Hypothalamus (tissue), 51 donors: Measurements from ENCODE around the gene EFNB2.
A peak's percentile ranks its signal among the peaks of the same experiment; 100 is the strongest.

Source experiments
- DNase-seq, 51 donors: peaks; one replicate each; lab custom pipeline; 2025; lab: John Stamatoyannopoulos, UW

Gene EFNB2

DNA sequence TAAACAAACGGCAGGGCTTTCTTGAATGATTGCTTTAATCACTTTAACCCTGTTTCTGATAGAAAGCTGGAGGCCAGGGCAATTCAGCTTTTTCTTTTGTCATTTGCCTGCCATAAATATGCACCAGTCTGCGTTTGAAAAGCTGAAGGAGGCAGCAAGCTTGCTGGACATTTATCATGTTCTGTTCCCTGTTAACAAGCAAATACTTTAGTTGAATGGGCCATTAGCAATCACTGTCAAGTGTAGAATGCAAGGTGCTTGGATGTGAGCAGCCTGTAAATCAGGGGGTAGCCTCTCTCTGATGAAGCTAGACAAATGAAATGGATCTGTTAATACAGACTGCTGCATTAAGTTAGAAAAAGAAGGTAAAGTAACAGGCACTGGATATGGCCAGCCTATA lies 7.6 kb downstream of the EFNB2 start:
- DNase-seq = no peak

DNA sequence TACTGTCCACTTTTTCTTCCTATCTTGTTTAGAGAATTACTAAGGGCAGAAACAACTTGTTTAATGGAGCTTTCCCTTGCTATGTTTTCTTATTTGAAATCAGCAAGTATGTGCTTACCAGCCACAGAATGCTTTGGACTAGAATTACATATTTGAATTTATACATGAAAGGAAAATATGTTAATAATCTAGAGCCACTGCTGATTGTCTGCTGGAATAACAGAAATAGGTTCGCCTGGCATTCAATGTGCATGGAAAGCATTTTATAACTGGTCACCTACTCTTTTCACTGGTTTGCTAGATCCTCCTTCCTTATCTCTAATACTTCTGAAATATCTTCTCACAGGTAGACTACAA lies 8.0 kb downstream of the EFNB2 start:
- no peak for DNase-seq

DNA sequence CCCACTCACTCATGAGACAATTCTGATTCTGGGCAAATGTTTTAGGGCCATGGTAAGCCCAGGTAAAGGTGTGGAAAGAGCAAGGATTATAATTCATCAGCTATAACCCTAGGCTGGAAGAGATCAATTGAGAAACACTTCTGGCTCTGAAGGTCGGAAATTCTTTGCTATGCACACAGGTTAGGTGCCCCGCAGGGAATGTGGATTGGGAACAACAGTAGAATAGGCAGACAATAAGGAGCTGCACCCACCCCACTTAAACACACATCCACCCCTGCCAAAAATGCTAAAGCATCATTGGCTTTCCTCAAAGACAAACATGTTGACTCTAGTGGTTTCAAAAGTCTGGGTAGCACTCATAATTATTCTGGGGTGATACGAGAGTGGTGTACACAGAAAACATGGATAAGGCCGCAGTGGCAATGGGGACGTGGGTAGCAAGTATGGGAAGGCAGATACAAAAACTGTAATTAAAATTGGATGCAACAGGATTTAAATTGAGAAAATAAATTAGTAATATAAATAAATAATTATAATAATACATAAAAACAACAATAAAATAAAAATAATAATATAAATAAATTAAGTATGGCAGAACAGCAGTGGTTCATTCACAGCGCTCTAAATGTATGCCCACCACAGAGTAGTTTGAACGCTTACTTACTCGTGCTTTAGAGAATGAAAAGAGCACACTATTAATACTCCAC lies 8.6 kb downstream of the EFNB2 start:
- DNase-seq = no peak

DNA sequence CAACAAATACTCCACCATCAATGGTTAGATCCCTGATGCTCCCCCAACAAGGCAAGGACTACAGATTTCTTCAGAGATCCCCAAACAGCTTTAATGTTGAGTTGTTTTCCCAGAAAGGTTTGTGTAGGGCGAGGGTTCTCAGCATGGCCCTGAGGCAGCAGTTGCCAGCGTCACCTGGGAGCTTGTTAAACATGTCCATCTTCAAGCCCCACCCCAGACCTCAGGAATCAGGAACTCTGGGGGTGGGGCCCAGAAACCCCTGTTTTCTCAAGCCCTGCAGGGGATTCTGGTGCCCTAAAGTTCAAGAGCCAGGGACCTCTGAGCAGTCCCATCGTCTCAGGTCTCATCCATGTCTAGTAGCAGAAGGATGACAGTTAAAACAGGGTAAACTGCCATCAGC lies 9.6 kb downstream of the EFNB2 start:
- DNase-seq = no peak

DNA sequence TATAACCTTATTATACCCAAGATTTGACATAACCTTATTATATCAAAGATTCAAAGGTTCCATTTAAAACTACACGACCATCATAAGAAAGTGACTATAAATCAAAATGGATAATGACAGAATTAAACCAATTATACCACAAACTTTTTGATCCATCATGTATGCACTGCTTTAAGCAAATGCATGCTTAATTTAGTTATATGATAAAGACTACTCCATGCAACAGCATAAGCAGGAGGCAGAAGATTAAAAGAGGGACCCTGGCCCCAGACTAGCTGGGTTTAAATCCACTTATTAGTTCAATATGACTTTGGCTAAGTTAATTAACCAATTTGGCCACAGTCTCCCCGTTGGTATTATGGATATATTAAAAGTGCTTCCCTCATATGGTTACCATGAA lies 11.4 kb downstream of the EFNB2 start:
- no peak for DNase-seq

DNA sequence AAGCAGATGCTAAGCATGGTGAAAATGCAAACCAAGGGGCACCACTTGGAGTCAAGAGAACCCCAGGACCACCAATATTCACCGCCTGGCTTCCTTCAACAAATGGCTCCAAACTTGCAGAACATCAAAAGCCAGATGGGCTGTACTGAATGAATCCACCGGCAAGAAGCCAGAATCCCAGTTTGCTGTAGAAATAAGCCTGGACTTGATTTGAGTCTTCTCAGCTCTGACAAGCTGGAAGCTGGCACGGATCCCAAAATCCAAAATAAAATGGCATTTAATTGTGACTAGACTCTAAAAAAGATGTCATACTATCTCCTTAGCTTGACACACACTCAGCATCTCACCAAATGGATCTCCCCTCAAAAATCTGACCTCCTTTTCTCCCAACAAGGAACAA lies 11.9 kb downstream of the EFNB2 start:
- DNase-seq = peak in 1 of 51 donors; percentile 20

DNA sequence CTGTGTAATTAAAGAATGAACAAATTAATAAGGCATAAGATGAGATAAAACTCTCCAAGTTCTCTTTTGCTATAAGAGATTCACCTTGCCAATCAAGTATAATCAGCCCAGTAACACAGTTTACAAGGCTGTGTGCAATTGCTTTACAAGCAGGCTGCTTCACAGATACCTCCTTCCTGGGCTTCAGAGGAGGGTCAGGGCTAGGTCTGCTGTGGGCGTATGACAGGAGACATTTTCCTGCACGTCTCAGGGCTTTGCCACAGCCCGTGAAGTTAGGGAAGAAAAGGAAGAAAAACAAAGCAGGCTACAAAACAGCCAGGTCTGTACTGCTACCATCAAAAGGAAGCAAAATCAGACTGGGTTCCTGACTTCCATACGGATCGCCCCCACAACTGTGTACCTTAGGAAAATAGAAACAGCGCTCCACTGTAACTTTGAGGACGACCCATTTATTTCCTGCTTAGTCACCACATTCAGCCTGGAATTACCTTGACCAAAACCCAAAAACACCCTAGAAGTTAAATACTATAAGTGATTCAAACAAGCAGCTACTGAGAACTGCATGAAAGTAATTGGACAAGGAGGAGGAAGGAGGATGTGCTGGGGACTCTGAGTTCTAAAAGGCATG lies 12.4 kb downstream of the EFNB2 start:
- DNase-seq = no peak

DNA sequence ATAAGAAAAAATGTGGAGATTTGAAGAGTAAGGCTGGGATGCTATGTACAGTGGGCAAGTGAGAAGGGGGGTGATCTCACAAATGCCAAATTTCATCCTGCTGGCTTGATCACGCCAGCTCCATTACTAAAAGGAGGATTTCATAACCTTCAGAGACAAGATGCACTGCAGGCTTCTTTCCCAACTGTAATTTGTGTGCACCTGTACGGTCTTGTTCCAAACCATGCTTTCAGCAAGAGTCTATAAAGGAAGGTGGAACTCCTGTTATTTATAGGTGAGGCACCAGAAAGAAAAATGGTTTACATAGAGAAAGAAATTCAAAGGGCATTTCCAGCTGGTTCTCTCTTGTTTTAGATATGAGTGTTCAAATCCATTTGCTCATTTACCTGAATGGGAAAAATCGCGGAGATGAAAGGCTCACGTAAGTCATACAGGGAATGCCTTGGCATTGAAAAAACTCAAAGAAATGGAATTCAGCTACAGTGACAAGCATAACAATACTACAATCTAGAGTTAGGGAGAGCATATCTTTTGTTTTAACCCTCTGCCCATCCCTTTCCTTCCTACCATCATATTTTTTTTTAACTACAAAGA lies 13.3 kb downstream of the EFNB2 start:
- DNase-seq = no peak

DNA sequence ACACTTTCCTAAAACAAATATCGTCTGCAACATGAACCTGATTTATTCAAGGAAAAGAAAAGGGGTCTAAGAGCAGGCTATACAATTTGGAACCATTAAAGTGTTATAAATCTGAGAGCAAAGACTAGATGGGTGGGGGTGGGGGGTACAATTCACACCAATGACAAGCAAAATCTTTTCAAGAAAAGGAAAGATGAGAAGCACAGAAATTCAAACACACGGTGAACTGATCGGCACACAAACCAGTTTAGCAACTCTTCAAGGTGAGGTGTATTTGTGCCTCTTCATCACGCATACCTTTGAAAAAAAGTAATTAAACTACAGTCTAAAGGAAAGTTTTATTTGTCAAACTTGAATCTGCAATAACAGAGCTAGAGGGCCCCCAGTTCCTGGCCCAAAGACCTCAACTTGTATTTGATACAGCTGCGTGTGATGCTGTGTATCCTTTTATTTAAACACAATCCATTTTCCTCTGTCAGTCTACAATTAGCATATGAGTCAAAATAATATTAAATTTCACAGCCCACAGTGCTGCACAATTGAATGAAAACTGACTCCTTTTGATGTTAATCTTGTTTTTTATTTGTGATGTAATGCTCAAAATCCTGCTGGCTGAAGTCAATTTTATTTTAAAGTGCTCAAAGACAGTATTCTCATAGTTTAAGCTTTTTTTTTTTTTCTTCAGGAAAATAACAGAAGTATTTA lies 14.2 kb downstream of the EFNB2 start:
- DNase-seq = no peak

DNA sequence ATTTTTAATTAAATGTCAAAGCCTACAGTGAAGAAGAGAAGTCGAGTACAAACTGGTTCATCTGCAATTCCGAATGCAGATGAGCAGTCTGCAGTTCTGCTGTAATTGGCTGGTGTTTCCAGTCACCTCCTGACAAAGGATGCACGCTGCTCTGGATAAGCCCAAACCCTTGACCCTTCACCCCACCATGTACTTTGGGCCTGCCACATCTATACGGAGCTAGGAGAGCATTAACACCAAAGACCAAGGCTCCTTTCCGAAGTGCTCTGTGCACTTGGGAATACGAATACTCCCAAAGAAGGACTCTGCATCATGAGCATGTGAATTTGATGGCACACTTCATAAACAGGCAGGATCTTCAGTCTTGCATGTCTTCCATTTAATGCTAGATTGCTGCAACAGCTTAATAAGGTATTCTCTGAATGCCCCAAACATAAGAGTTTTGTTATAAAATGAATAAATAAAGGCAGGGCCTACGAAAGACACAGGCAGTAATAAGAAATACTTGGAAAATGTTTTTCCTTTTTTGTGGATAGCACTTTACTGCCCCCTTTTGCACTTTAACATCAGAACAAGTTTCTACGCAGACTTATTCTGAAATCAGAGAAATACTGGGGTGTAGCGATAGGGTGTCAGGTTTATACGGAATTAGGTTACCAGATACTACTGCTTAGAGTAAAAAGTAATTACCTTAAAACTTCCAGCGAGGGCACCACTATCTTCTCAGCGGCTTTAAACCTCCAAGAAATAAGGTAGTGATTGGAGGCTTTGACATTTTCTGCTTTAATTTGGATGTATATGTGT lies 15.0 kb downstream of the EFNB2 start:
- peak in 3 of 51 donors; percentile 17 to 74 (median 70) for DNase-seq

DNA sequence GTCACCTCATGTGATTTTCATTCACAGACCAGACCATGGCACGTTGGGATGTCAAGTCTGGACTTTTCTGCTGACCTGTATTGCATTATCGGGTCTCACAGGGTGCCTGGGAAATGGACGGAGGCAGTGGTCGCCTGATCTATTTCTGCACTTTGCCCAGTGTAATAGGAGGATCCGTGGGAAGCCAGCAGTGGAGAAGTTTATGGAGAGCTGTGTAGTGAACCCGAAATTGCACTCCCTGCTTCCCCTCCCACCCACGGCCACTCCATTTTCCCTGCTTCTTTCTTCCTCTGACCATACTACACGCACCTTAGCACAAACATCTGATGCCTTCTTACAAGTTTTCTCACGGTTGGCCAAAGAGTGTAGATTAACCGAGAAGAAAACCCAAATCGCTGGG lies 16.9 kb downstream of the EFNB2 start:
- no peak for DNase-seq

DNA sequence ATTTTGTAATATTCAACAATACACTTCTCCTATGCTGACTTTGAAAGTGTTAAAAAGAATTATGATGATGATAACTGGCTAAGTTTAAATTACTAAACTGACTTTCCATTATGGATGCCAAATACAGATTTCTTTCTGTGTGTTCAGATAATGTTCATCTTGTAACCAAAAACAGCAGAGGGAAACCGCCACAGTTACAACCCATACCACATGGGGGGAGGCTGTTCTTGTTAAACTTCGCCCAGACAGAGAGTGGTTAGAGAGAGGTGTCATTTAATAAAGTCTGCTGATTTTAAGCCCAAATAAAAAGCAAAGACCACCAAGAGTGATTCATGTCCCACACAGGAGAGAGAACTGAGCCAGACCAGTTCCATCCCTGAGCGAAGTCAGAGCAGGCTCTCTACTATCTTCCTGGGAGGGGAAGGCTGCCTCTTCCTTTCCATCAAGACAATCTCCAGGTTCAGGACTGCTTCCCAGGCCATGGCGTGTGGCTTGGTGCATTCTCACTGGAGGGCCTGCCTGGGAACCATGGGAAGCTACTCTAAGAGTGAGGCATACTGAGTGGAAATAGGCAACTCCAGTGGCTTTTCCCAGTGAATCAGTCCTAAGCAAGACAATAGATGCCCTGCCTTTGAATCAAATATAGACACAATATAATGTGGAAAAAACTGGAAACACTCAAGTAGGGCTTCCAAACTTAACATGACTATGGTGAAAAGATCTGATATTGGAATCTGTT lies 18.2 kb downstream of the EFNB2 start:
- no peak for DNase-seq

DNA sequence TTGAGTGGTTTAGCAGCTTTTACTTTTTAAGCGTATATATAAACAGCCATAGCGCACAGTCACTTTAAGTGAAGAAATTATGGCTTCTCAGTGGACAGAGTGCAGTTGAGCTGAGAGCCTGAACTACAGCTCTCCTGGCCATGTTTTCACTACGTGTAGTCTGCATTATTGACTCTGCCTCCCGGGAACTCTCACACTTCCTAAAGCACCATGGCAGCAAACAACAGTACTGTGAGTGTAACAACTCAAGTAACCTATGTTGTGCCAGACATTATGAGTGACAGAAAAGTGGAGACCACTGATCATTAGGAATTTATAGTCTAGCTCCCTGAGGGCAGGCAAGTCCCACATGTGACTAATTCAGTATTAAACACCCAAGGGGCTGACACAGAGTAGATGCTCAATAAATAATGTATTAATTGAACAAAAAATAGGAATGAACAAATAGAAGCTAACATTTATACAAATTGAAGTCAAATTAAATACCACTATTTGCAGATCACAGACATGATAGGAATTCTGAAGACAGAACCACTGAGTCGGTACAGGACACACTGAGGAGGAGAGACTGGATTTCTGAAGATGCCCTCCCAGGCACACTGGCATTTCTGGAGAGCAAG lies 19.7 kb downstream of the EFNB2 start:
- DNase-seq = no peak

DNA sequence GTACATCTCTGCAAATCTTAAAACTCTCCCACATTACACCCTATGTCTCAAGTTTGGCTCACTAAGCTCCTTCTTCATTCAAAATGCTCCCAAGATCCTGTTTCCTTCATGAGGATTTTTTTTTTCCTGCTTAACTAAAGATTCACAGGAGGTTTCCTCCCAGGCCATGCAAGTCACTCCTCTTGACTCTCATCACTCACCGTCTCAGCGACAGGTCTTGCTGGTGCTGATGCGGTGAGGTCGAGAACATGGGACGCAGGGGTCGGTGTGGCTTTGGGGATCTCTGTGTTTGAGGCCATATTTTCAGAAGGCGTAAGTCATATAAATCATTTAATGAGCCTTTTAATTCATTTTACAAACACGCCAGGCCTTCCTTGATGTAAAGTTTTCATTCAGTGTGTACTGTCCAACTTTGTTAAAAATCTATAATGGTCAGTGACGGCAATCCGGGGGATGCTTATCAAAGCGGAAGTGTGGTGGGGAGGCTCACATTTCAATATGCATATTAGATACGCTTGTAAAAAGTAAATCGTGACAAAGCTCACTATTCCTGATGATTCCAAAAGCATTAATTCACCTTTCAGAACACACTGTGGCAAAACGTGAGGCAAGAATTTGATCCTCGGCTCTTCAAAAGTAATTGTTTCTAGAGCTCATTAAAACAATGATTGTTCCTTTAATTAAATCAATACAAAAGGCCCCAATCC lies 20.4 kb downstream of the EFNB2 start:
- no peak for DNase-seq

DNA sequence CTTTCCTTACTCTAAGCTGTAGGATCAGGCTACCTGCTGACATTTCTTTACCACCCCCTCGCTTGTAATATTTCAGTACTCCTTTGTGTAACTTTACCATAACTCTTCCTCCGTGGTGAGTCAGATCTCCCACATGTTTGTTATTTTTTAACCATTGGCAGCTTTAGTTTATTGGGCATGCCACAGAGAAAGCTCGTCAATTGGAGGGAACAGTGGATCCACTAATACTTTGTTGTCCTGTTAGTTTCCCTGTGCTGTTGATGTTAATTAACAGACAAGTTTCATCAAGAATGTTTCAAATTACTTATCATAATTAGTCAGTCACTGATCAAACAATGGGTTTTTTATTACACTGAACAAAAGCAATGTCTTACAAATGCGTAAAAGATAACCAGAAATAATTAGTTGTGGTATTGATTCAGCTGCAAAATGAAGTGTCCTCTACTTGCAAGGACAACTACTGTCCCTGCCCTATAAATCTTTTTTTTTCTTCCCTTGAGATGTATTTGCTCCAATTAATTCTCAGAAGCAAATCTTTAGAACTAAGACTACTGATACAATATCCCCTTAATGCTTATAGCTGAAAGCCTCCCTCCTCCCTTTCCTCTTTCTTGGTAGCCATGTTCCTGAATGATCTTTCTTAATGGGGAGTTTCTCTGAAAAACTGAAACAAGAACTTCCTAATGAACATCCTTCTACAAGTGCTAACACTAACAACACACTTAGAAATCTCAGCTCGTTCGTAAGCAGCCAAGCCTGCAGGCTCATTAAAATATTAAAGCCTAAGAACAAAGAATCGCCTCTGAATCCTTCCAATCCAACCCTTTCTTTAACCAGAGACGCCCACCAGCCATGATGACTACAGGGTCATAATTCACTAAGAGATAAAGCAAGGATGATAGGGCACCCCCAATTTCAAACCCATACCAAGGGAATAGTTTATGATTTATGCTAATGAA lies 22.2 kb downstream of the EFNB2 start:
- no peak for DNase-seq

DNA sequence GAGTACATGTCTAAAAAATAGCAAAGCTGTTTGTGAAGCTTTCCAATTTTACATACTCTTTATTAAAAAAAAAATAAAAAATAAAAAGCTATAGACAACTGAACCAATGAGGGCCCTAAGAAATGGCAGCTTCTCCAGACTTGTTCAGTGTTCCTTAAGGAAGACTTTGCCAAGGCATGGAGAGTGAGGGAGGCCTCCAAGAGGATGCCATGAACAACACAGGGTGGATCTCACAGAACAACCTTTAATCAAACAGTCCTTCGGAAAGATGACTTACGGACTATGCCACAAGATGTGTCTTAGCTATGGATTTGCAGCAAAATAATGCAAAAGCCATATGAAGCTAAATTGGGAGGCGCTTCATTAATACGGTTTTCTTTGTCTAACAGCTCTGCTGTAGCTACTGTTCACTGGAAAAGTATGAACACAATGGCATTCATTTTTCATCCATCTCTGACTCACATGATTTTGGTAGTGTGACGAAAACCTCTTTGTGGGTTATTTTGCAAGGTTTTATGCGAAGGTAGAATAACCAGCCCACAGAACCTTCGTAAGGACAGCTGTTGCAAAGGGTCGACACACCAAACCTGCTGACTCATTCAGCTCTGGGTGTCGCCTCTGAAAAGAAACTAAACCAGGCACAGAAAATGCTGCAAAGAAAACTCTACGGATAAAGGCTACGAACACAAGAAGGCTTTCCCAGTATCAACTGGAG lies 27.7 kb downstream of the EFNB2 start:
- peak in 13 of 51 donors; percentile 7 to 87 (median 26) for DNase-seq

DNA sequence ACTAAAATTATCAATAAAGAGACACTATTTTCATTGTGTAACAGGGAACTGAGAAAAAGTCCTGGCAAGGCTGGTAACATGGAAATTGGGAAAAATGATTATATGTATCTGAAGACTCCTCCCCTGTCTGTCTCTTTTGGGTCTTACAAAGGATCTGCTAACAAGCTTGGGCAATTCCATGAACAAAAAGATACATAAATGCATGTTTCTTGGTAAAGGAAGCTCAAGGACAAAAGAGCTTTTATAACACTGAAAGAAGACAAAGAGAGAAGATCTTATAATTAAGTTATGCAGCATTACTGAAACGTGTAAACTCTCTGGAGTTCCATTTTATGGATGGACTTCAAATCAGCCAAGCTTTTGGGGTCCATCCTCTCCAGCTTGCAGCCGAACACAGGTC lies 29.2 kb downstream of the EFNB2 start:
- DNase-seq = no peak
